IMR-90 (cell line): ENCODE results near the gene OR6C3. TPM values are rescaled to one million over a fixed set of nuclear protein-coding genes. Genes with fewer than 3 reads are reported as not detected.
"Not testable (repeated sequence)": the region's sequence is repeated elsewhere in the genome, so short reads cannot be mapped to it uniquely, and the experiment has no call there.

ENCODE experiments used
- ATAC-seq: fragments of 200-7000 bp; cut with Tn5 transposase; 2 replicates; pipeline ENCODE4 v1.9.1; 2020; ENCODE audit warnings: low read depth, mild to moderate bottlenecking, moderate library complexity
- BruUV-seq: library from RNA; stranded (reverse); fragments of 400-500 nt; replicated peaks from 2 replicates; lab custom pipeline; 2021; lab: Mats Ljungman, UMichigan
- CTCF ChIA-PET: fragments of 300-600 bp; formaldehyde crosslinking; extraction: SDS; loops from one replicate; lab custom pipeline; 2021; ENCODE audit warnings: antibody characterized with exemption; lab: Yijun Ruan, JAX
- POLR2A ChIA-PET: fragments of 300-600 bp; sonication (Branson Sonifier 250); formaldehyde crosslinking; loops from one replicate; lab custom pipeline; 2022; ENCODE audit warnings: antibody characterized with exemption; ENCODE audit not compliant: unreplicated experiment; lab: Charles Lee
- DNase-seq: peaks from one replicate; pipeline ENCODE4 v3.0.0; 2013
- H2AFZ ChIP-seq: replicated peaks from 2 replicates; pipeline ENCODE3; 2013; ENCODE audit warnings: low read length, mild to moderate bottlenecking; ENCODE audit not compliant: poor library complexity
- H2AK5ac ChIP-seq: 2 replicates; pipeline ENCODE4 v1.6.1; 2013; ENCODE audit warnings: low read depth, low read length, inconsistent platforms
- H2AK9ac ChIP-seq: replicated peaks from 2 replicates; pipeline ENCODE3; 2013; ENCODE audit warnings: mild to moderate bottlenecking, low read depth, low read length, moderate library complexity; ENCODE audit not compliant: poor library complexity
- H2BK120ac ChIP-seq: 2 replicates; pipeline ENCODE4 v1.6.1; 2013; ENCODE audit warnings: low read depth, low read length, inconsistent platforms
- H2BK15ac ChIP-seq: 3 replicates; pipeline ENCODE4 v1.6.1; 2013; ENCODE audit warnings: low read depth, low read length, inconsistent platforms
- H2BK20ac ChIP-seq: 2 replicates; pipeline ENCODE4 v1.6.1; 2013; ENCODE audit warnings: low read depth, mild to moderate bottlenecking, inconsistent platforms, low read length, moderate library complexity
- H2BK5ac ChIP-seq: 2 replicates; pipeline ENCODE4 v1.6.1; 2013; ENCODE audit warnings: mild to moderate bottlenecking, low read depth, low read length, inconsistent platforms; ENCODE audit not compliant: poor library complexity, severe bottlenecking
- H3K14ac ChIP-seq: replicated peaks from 2 replicates; pipeline ENCODE4 v1.6.1; 2013; ENCODE audit warnings: low read depth, low read length, inconsistent platforms
- H3K18ac ChIP-seq: 2 replicates; pipeline ENCODE4 v1.6.1; 2013; ENCODE audit warnings: low read depth, low read length, control low read depth
- H3K23ac ChIP-seq: 2 replicates; pipeline ENCODE4 v1.6.1; 2013; ENCODE audit warnings: low read depth, low read length, inconsistent platforms
- H3K27ac ChIP-seq: 2 replicates; pipeline ENCODE4 v1.5.1; 2013; ENCODE audit warnings: mild to moderate bottlenecking, control low read depth, low read length; ENCODE audit not compliant: insufficient read depth
- H3K27me3 ChIP-seq: 2 replicates; pipeline ENCODE4 v1.6.1; 2013; ENCODE audit warnings: low read length; ENCODE audit not compliant: control insufficient read depth, insufficient read depth
- H3K36me3 ChIP-seq: 2 replicates; pipeline ENCODE4 v1.6.1; 2013; ENCODE audit warnings: low read length, mixed read lengths; ENCODE audit not compliant: control insufficient read depth, insufficient read depth
- H3K4ac ChIP-seq: 2 replicates; pipeline ENCODE4 v1.6.1; 2013; ENCODE audit warnings: low read depth, low read length, inconsistent platforms
- H3K4me1 ChIP-seq: 2 replicates; pipeline ENCODE4 v1.6.1; 2013; ENCODE audit warnings: low read length, mixed read lengths; ENCODE audit not compliant: control insufficient read depth, insufficient read depth
- H3K4me2 ChIP-seq: 2 replicates; pipeline ENCODE4 v1.6.1; 2013; ENCODE audit warnings: low read depth, mild to moderate bottlenecking, control low read depth, low read length, moderate library complexity
- H3K4me3 ChIP-seq: 2 replicates; pipeline ENCODE4 v1.5.1; 2013; ENCODE audit warnings: low read depth, mild to moderate bottlenecking, control low read depth, low read length, moderate library complexity; ENCODE audit not compliant: insufficient read depth
- H3K56ac ChIP-seq: 2 replicates; pipeline ENCODE4 v1.6.1; 2013; ENCODE audit warnings: low read length, inconsistent platforms; ENCODE audit not compliant: insufficient read depth; ENCODE audit errors: extremely low read depth
- H3K79me1 ChIP-seq, 2 experiments: 2 replicates each; pipeline ENCODE4 v1.6.1; 2013; ENCODE audit warnings: low read length in 2 of 2, inconsistent platforms in 1 of 2, low read depth in 1 of 2
- H3K9ac ChIP-seq: 2 replicates; pipeline ENCODE4 v1.6.1; 2013; ENCODE audit warnings: low read depth, low read length, control low read depth
- H3K9me1 ChIP-seq: 2 replicates; pipeline ENCODE4 v1.6.1; 2013; ENCODE audit warnings: low read length, inconsistent platforms; ENCODE audit not compliant: insufficient read depth
- H3K9me3 ChIP-seq: 2 replicates; pipeline ENCODE4 v1.6.1; 2013; ENCODE audit warnings: low read length; ENCODE audit not compliant: control insufficient read depth, insufficient read depth
- H4K20me1 ChIP-seq: 2 replicates; pipeline ENCODE4 v1.6.1; 2013; ENCODE audit warnings: low read length, inconsistent platforms; ENCODE audit not compliant: insufficient read depth
- H4K5ac ChIP-seq: 2 replicates; pipeline ENCODE4 v1.6.1; 2013; ENCODE audit warnings: mild to moderate bottlenecking, low read depth, low read length, control low read depth
- H4K8ac ChIP-seq, 2 experiments: 2 replicates each; pipeline ENCODE4 v1.6.1; 2013; ENCODE audit warnings: low read depth in 2 of 2, low read length in 2 of 2, control low read depth in 1 of 2, inconsistent platforms in 1 of 2
- H4K91ac ChIP-seq: 2 replicates; pipeline ENCODE4 v1.6.1; 2013; ENCODE audit warnings: low read depth, low read length, inconsistent platforms; ENCODE audit not compliant: insufficient read depth
- RCOR1 ChIP-seq: IDR thresholded peaks from 2 replicates; pipeline ENCODE4 v1.6.1; 2012; ENCODE audit warnings: mild to moderate bottlenecking, low read length, improper control_type of control experiment; ENCODE audit not compliant: insufficient replicate concordance
- WGBS, 2 experiments: methylation state at CpG; one replicate each; pipeline versions ENCODE4 v1.1.5 to v1.1.7; 2013; ENCODE audit warnings: missing lambda C conversion rate in 2 of 2; ENCODE audit not compliant: insufficient read length in 1 of 2; ENCODE audit errors: extremely low coverage in 2 of 2; 5-methylcytosine and 5-hydroxymethylcytosine counted together
- dilution Hi-C: fragments of 300-500 bp; cut with HindIII; formaldehyde crosslinking; loops from one replicate; pipeline ENCODE4 v1.14.3; 2018; ENCODE audit warnings: low sequenced_read_pairs; ENCODE audit not compliant: unreplicated experiment
- in situ Hi-C: fragments of 300-500 bp; cut with MboI; formaldehyde crosslinking; loops from 3 replicates; pipeline ENCODE4 v1.14.3; 2019; ENCODE audit warnings: low sequenced_read_pairs, inconsistent platforms, mixed read lengths
- intact Hi-C: fragments of 100-400 bp; cut with micrococcal nuclease; formaldehyde crosslinking; loops from 2 replicates; pipeline ENCODE4 v1.10.0; 2022
- polyA plus RNA-seq, 3 experiments: library from polyadenylated mRNA; depleted of rRNA; stranded (reverse); fragments of >200 nt; gene quantifications; 2 replicates each; pipeline ENCODE4 v1.2.3, GENCODE V29; 2012; ENCODE audit warnings: low replicate concordance in 1 of 3
- total RNA-seq: library from RNA; depleted of rRNA; stranded (reverse); fragments of >200 nt; gene quantifications from 2 replicates; pipeline ENCODE4 v1.2.3, GENCODE V29; 2012
- TF ChIP-seq, protein P1 (sequence below): fragments of 150-350 bp; IDR thresholded peaks from 2 replicates; pipeline ENCODE4 v1.6.1; 2016; ENCODE audit warnings: low read depth, mild to moderate bottlenecking, low read length, moderate library complexity, borderline replicate concordance

OR6C3 gene
- total and polyA plus RNA-seq, 2 of the 4 experiments (the other 2 are of a cell fraction): not detected

- H2BK20ac ChIP-seq: no peak overlapping the region
- no peak overlapping the region for H3K23ac ChIP-seq
- no peak overlapping the region for H2AFZ ChIP-seq
- no peak overlapping the region for H4K8ac ChIP-seq
- no peaks in the 10 kb centered on the region for H3K4me1 ChIP-seq
- no peaks in the 10 kb centered on the region for H3K9me3 ChIP-seq
- H2AK5ac ChIP-seq: no peak overlapping the region
- no peaks in the 10 kb centered on the region for H3K9me1 ChIP-seq
- H4K91ac ChIP-seq: no peak overlapping the region
- H2BK5ac ChIP-seq: no peak overlapping the region
- no peak overlapping the region for H3K9ac ChIP-seq
- H3K4ac ChIP-seq: no peak overlapping the region
- H3K79me1 ChIP-seq: no peaks in the 10 kb centered on the region
- no peak for TF ChIP-seq RCOR1
- TF ChIP-seq, protein P1, sequence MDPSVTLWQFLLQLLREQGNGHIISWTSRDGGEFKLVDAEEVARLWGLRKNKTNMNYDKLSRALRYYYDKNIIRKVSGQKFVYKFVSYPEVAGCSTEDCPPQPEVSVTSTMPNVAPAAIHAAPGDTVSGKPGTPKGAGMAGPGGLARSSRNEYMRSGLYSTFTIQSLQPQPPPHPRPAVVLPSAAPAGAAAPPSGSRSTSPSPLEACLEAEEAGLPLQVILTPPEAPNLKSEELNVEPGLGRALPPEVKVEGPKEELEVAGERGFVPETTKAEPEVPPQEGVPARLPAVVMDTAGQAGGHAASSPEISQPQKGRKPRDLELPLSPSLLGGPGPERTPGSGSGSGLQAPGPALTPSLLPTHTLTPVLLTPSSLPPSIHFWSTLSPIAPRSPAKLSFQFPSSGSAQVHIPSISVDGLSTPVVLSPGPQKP: no peak
- no peak overlapping the region for H2BK120ac ChIP-seq
- no peaks in the 10 kb centered on the region for H3K36me3 ChIP-seq
- no peak overlapping the region for H3K56ac ChIP-seq
- ChIA-PET CTCF (no interaction called here), POLR2A (no interaction called here)
- H3K4me3 ChIP-seq: no peak overlapping the region
- H4K20me1 ChIP-seq: no peaks in the 10 kb centered on the region
- intact Hi-C loops: no loop called here
- no peak overlapping the region for H3K18ac ChIP-seq
- no peak overlapping the region for H2BK15ac ChIP-seq
- DNase-seq (no peak), ATAC-seq (no peak)
- H3K4me2 ChIP-seq: no peak overlapping the region
- BruUV-seq: no TSS peak
- no peak overlapping the region for H4K5ac ChIP-seq
- no peak overlapping the region for H2AK9ac ChIP-seq
- no peaks in the 10 kb centered on the region for H3K27me3 ChIP-seq
- H3K14ac ChIP-seq: no peak overlapping the region
- in situ Hi-C loops: no loop called here
- dilution Hi-C loops: no loop called here
- no CpG with 5 or more reads among the region's 10 CpGs for WGBS, 2 experiments
- no peak overlapping the region for H3K27ac ChIP-seq
Observed at GRCh38 chr12:55336002-55336401, 5.5 kb downstream of the OR6C3 start.

DNA sequence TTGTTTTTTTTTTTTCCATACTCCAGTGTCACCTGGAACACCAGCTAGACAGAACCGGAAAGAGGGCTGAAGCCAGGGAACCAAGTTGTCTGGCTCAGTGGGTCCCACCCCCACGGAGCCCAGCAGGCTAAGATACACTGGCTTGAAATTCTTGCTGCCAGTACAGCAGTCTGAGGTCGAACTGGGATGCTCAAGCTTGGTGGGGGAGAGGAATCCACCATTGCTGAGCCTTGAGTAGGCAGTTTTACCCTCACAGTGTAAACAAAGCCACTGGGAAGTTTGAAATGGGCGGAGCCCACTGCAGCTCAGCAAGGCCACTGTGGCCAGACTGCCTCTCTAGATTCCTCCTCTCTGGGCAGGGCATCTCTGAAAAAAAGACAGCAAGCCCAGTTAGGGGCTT lies 24.8 kb downstream of the OR6C3 start:
- H3K23ac ChIP-seq, CTCF ChIA-PET: not testable (repeated sequence)

More for the DNA sequence above, 24.8 kb downstream of the OR6C3 start:
- in situ Hi-C loops, H3K4ac ChIP-seq, H3K4me2 ChIP-seq, H2AFZ ChIP-seq, intact Hi-C loops, H3K9me1 ChIP-seq, H2AK9ac ChIP-seq, H3K9ac ChIP-seq, POLR2A ChIA-PET, H3K79me1 ChIP-seq, H3K4me1 ChIP-seq, DNase-seq, H2BK15ac ChIP-seq, H4K20me1 ChIP-seq, H3K27me3 ChIP-seq, H3K4me3 ChIP-seq, H2BK5ac ChIP-seq, H4K91ac ChIP-seq, H3K9me3 ChIP-seq, ATAC-seq, H2BK20ac ChIP-seq, BruUV-seq, H2BK120ac ChIP-seq, H3K27ac ChIP-seq, H4K5ac ChIP-seq, H4K8ac ChIP-seq, dilution Hi-C loops, H3K14ac ChIP-seq, H3K56ac ChIP-seq, H2AK5ac ChIP-seq, H3K18ac ChIP-seq, H3K36me3 ChIP-seq: not testable (repeated sequence)
- WGBS, 2 experiments: 40% methylated on average over 2 of the region's 4 CpGs; no CpG with 5 or more reads in 1 of the 2 experiments
